HepG2 (cell line): ENCODE results near the gene ACSL3. TPM values are rescaled to one million over a fixed set of nuclear protein-coding genes. Genes with fewer than 3 reads are reported as not detected.

Source experiments
- ATAC-seq: fragments of 200-7000 bp; cut with Tn5 transposase; 3 replicates; pipeline ENCODE4 v1.9.1; 2020; ENCODE audit warnings: mild to moderate bottlenecking, moderate library complexity
- BruUV-seq: library from RNA; stranded (reverse); fragments of 400-500 nt; replicated peaks from 2 replicates; lab custom pipeline; 2021; lab: Mats Ljungman, UMichigan
- CTCF ChIA-PET: fragments of 300-600 bp; formaldehyde crosslinking; extraction: SDS; loops from one replicate; lab custom pipeline; 2021; ENCODE audit warnings: low total read pairs, inconsistent platforms, low intra/inter-chr PET ratio; lab: Yijun Ruan, JAX
- POLR2A ChIA-PET: fragments of 350-600 bp; sonication (Branson Sonifier 250); formaldehyde crosslinking; loops from one replicate; lab custom pipeline; 2020; ENCODE audit warnings: antibody characterized with exemption, inconsistent platforms; lab: Yijun Ruan, JAX
- DNase-seq: peaks from one replicate; pipeline ENCODE4 v3.0.0-alpha.2; 2015; ENCODE audit warnings: low spot score
- FAIRE-seq: peaks from 3 replicates; lab custom pipeline; 2011; peaks lifted over from hg19 to GRCh38; lab: Jason Lieb, UNC
- H2AFZ ChIP-seq: one replicate; pipeline ENCODE4 v1.6.1; 2011; ENCODE audit warnings: low read length, inconsistent platforms
- H3K27ac ChIP-seq: fragments of 300-600 bp; 3 replicates; pipeline ENCODE4 v1.8.0; 2011; ENCODE audit warnings: mixed run types, mild to moderate bottlenecking, mixed read lengths, low read length, inconsistent platforms; ENCODE audit not compliant: insufficient read depth; ENCODE audit errors: extremely low read length
- H3K27me3 ChIP-seq, 2 experiments: fragments of 200-600 bp in 1 of 2; 2 replicates in 1 of 2; 3 replicates in 1 of 2; pipeline versions ENCODE4 v1.6.0 to v1.8.0; 2011; ENCODE audit warnings: low read length in 2 of 2, mild to moderate bottlenecking in 2 of 2, moderate library complexity in 2 of 2, inconsistent platforms in 1 of 2; ENCODE audit not compliant: insufficient read depth in 2 of 2, control insufficient read depth in 1 of 2
- H3K36me3 ChIP-seq, 2 experiments: fragments of 200-600 bp in 1 of 2; replicated peaks in 1 of 2; 2 replicates in 1 of 2; 3 replicates in 1 of 2; pipeline versions ENCODE4 v1.5.1 to v1.8.0; 2011; ENCODE audit warnings: low read length in 2 of 2, inconsistent platforms in 1 of 2; ENCODE audit not compliant: insufficient read depth in 2 of 2, control insufficient read depth in 1 of 2
- H3K4me1 ChIP-seq: 2 replicates; pipeline ENCODE4 v1.5.1; 2012; ENCODE audit warnings: low read length, inconsistent platforms; ENCODE audit not compliant: insufficient read depth
- H3K4me2 ChIP-seq: 2 replicates; pipeline ENCODE4 v1.6.0; 2011; ENCODE audit warnings: low read depth, low read length, inconsistent platforms
- H3K4me3 ChIP-seq, 3 experiments: fragments of 200-600 bp in 1 of 3; sonication (generic), shearing (Covaris generic) in 1 of 3; replicated peaks in 1 of 3; 2 replicates each; pipeline ENCODE4 v1.5.1; 2011 to 2016; ENCODE audit warnings: low read length in 3 of 3, inconsistent platforms in 2 of 3, low read depth in 2 of 3, mild to moderate bottlenecking in 2 of 3, control low read depth in 1 of 3, mixed read lengths in 1 of 3; ENCODE audit not compliant: insufficient read depth in 1 of 3
- H3K79me2 ChIP-seq: one replicate; pipeline ENCODE4 v1.6.1; 2011; ENCODE audit warnings: low read length, inconsistent platforms; ENCODE audit not compliant: insufficient read depth
- H3K9ac ChIP-seq: 2 replicates; pipeline ENCODE4 v1.6.0; 2011; ENCODE audit warnings: mild to moderate bottlenecking, low read depth, low read length, inconsistent platforms; ENCODE audit not compliant: insufficient read depth
- H3K9me3 ChIP-seq: 2 replicates; pipeline ENCODE4 v1.5.1; 2012; ENCODE audit warnings: mild to moderate bottlenecking, low read length
- H4K20me1 ChIP-seq: 2 replicates; pipeline ENCODE4 v1.6.0; 2011; ENCODE audit warnings: inconsistent platforms, mild to moderate bottlenecking, low read length, moderate library complexity; ENCODE audit not compliant: insufficient read depth
- BCLAF1 ChIP-seq: fragments of 450-650 bp; IDR thresholded peaks from 2 replicates; pipeline ENCODE4 v1.6.1; 2017; ENCODE audit warnings: mild to moderate bottlenecking
- ESRRA ChIP-seq: sonication (generic); formaldehyde crosslinking; IDR thresholded peaks from 2 replicates; pipeline ENCODE4 v1.5.1; 2020; ENCODE audit warnings: mild to moderate bottlenecking, low read depth, missing genetic modification reagents
- JUNB ChIP-seq: sonication (generic); formaldehyde crosslinking; IDR thresholded peaks from 2 replicates; pipeline ENCODE4 v1.8.0; 2022; ENCODE audit warnings: missing genetic modification reagents, mild to moderate bottlenecking, borderline replicate concordance
- KAT2B ChIP-seq: fragments of 150-350 bp; IDR thresholded peaks from 2 replicates; pipeline ENCODE4 v1.6.1; 2014; ENCODE audit warnings: low read depth, low read length, borderline replicate concordance
- LCORL ChIP-seq, 2 experiments: fragments of 450-650 bp in 1 of 2; sonication (generic) in 1 of 2; formaldehyde crosslinking in 1 of 2; IDR thresholded peaks; 2 replicates each; pipeline versions ENCODE4 v1.5.0 to v1.6.1; 2017 to 2020; ENCODE audit warnings: antibody characterized with exemption in 1 of 2, missing genetic modification reagents in 1 of 2
- MZF1 ChIP-seq: sonication (generic); formaldehyde crosslinking; IDR thresholded peaks from 2 replicates; pipeline ENCODE4 v1.8.1; 2023; ENCODE audit warnings: mild to moderate bottlenecking, missing genetic modification reagents, borderline replicate concordance
- NFYC ChIP-seq: IDR thresholded peaks from 2 replicates; pipeline ENCODE4 v1.6.1; 2016; ENCODE audit warnings: missing genetic modification reagents, missing compliant biosample characterization
- NR0B2 ChIP-seq: sonication (generic); formaldehyde crosslinking; IDR thresholded peaks from 2 replicates; pipeline ENCODE4 v1.4.0; 2020; ENCODE audit warnings: mild to moderate bottlenecking, missing genetic modification reagents
- PAX8 ChIP-seq: sonication (generic); formaldehyde crosslinking; IDR thresholded peaks from 2 replicates; pipeline ENCODE4 v1.8.0; 2022; ENCODE audit warnings: mild to moderate bottlenecking, missing genetic modification reagents, borderline replicate concordance
- ZNF235 ChIP-seq: sonication (generic); formaldehyde crosslinking; IDR thresholded peaks from 2 replicates; pipeline ENCODE4 v1.8.1; 2023; ENCODE audit warnings: mild to moderate bottlenecking, missing genetic modification reagents, borderline replicate concordance
- ZNF329 ChIP-seq: sonication (generic); formaldehyde crosslinking; IDR thresholded peaks from 2 replicates; pipeline ENCODE4 v1.9.0; 2021; ENCODE audit warnings: low read depth, mild to moderate bottlenecking, missing genetic modification reagents
- ZNF343 ChIP-seq: sonication (generic); formaldehyde crosslinking; IDR thresholded peaks from 2 replicates; pipeline ENCODE4 v1.4.0; 2020; ENCODE audit warnings: mild to moderate bottlenecking, missing genetic modification reagents
- WGBS: methylation state at CpG from one replicate; pipeline ENCODE4 v1.1.6; 2017; ENCODE audit warnings: low lambda C conversion rate; 5-methylcytosine and 5-hydroxymethylcytosine counted together
- in situ Hi-C: cut with HindIII; loops from 2 replicates; pipeline ENCODE4 v1.10.0; 2017; ENCODE audit warnings: low pct_unique_long_range_greater_than_20kb; ENCODE audit not compliant: extremely low pct_ligation_motif_present
- intact Hi-C: fragments of 100-400 bp; cut with micrococcal nuclease; formaldehyde crosslinking; loops from one replicate; pipeline ENCODE4 v1.10.0; 2022; ENCODE audit not compliant: unreplicated experiment
- polyA plus RNA-seq, 8 experiments: library from polyadenylated mRNA; depleted of rRNA in 3 of 8; stranded (reverse) in 7 of 8; unstranded in 1 of 8; fragments of >200 nt; fragmentation: Illumina TruSeq in 4 of 8; extraction: Trizol in 4 of 8; gene quantifications; 2 replicates each; pipeline versions ENCODE4 v1.2.1 to v1.2.3, GENCODE V29; 2011 to 2016; ENCODE audit warnings: low read depth in 4 of 8, missing spikeins in 1 of 8, mixed read lengths in 1 of 8; ENCODE audit not compliant: insufficient read depth in 1 of 8
- total RNA-seq, 5 experiments: library from RNA; depleted of rRNA; stranded (reverse); fragments of >200 nt; fragmentation: Illumina TruSeq; extraction: Trizol; gene quantifications; 2 replicates each; pipeline ENCODE4 v1.2.3, GENCODE V29; 2016; ENCODE audit warnings: low read depth in 1 of 5
- TF ChIP-seq, protein P1 (sequence below): sonication (generic); formaldehyde crosslinking; IDR thresholded peaks from 2 replicates; pipeline ENCODE4 v1.8.1; 2023; ENCODE audit warnings: missing genetic modification reagents, inconsistent platforms, borderline replicate concordance

The ACSL3 gene
- total and polyA plus RNA-seq, 2 of the 13 experiments (the other 11 are each of a cell fraction or from before 2014, with no cell fraction given): 305 to 365 TPM

DNA sequence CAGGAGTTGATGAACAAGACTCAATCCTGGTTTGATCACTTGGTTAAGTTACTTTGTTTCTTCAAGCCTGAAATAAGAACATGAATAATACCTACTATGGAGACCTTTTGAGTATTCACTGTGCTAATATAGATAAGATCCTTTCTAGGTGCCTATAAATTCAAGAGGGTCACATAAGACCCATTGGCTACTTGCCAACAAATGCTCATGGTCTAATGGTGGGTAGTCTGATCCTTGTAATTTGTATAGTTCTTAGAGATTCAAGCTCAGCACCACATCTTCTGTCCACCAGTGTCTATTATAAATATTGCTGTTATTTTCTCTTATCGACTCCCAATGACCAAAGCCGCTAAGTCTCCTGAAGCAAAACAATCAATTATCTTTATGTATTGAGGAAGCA lies 27.4 kb upstream of the ACSL3 start:
- Histone ChIP-seq H4K20me1 (no peaks in the 10 kb centered on the region), H3K4me1 (peaks cover 49% of the 10 kb centered on the region), H3K9me3 (no peaks in the 10 kb centered on the region), H3K27ac (no peak overlapping the region), H3K79me2 (no peaks in the 10 kb centered on the region), H3K4me2 (no peak overlapping the region), H3K27me3 (no peaks in the 10 kb centered on the region), H2AFZ (no peak overlapping the region), H3K9ac (no peak overlapping the region), H3K36me3 (no peaks in the 10 kb centered on the region), H3K4me3 (no peak overlapping the region)
- TF ChIP-seq LCORL (IDR thresholded peaks at IDR 0.05) (peak; percentile 35; the same call in 1 of the 2 replicates), LCORL (CRISPR knock-in tag; IDR thresholded peaks at IDR 0.05) (no peak), ZNF235 (CRISPR knock-in tag) (no peak)
- FAIRE-seq (no peak), DNase-seq (no peak), ATAC-seq (no peak)
- WGBS: 76% methylated on average over 2 of the region's 2 CpGs
- POLR2A ChIA-PET: no interaction called here
- intact Hi-C loops (no loop called here), in situ Hi-C loops (no loop called here)
- CTCF ChIA-PET: no interaction called here
- no TSS peak for BruUV-seq

- in situ Hi-C loops (no loop called here), intact Hi-C loops (no loop called here)
- POLR2A ChIA-PET: interaction anchor here (1.4 kb wide), 1 partner anchor 25 kb away, joined by 4 read pairs; no protein-coding TSS in a partner anchor
- Histone ChIP-seq H4K20me1 (no peaks in the 10 kb centered on the region), H3K79me2 (no peaks in the 10 kb centered on the region), H3K27me3 (no peaks in the 10 kb centered on the region), H3K4me3 (no peak overlapping the region), H3K4me1 (peaks cover 47% of the 10 kb centered on the region), H3K9me3 (no peaks in the 10 kb centered on the region), H3K27ac (no peak overlapping the region), H3K9ac (no peak overlapping the region), H2AFZ (no peak overlapping the region), H3K36me3 (no peaks in the 10 kb centered on the region), H3K4me2 (no peak overlapping the region)
- no peak for ATAC-seq
- no peak for FAIRE-seq
- no peak for DNase-seq
- CTCF ChIA-PET: no interaction called here
- no TSS peak for BruUV-seq
- 69% methylated on average over 8 of the region's 8 CpGs for WGBS
- no peak for TF ChIP-seq NFYC (CRISPR knock-in tag)
- TF ChIP-seq KAT2B: no peak
- no peak for TF ChIP-seq NR0B2 (CRISPR knock-in tag)
- TF ChIP-seq, protein P1, sequence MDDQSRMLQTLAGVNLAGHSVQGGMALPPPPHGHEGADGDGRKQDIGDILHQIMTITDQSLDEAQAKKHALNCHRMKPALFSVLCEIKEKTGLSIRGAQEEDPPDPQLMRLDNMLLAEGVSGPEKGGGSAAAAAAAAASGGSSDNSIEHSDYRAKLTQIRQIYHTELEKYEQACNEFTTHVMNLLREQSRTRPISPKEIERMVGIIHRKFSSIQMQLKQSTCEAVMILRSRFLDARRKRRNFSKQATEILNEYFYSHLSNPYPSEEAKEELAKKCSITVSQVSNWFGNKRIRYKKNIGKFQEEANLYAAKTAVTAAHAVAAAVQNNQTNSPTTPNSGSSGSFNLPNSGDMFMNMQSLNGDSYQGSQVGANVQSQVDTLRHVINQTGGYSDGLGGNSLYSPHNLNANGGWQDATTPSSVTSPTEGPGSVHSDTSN (CRISPR knock-in tag): no peak
- no peak for TF ChIP-seq MZF1 (CRISPR knock-in tag)
- TF ChIP-seq ZNF329 (CRISPR knock-in tag): no peak
- no peak for TF ChIP-seq ESRRA (CRISPR knock-in tag)
- TF ChIP-seq JUNB (CRISPR knock-in tag): no peak
- TF ChIP-seq PAX8 (CRISPR knock-in tag): no peak
- no peak for TF ChIP-seq BCLAF1
- TF ChIP-seq ZNF343 (CRISPR knock-in tag): no peak
These were observed 25.6 kb upstream of the ACSL3 start for GRCh38 chr2:222835143-222835822.
